Stimulated activated CD8-positive, alpha-beta memory T cell treated with anti-CD3 and anti-CD28 coated beads, Interleukin-7, amount 100 ng/mL, for 24 hours (primary cell): ENCODE measurements around the gene ITPR1.

Experiments used
- DNase-seq: peaks from one replicate; pipeline ENCODE4 v3.0.0-alpha.2; 2020; ENCODE audit warnings: low read depth

Gene ITPR1

DNA sequence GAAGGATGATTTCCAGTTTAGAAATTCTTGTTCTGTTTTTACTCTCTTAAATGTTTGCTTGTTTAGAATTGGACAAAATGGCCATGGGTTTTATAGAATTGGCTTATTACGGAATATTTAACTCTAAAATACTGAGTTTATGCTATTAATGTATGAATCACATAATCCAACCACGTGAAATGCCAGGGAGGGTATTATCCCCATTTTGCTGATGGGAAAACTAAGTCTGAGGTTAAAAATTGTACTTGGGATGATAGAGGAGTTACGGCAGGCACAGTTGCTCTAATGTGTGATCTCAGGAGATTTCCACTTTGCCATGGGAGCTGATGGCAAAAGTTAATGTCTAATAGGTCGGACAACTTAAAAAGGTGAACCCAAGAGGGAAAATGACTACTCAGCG, 194.4 kb downstream of the ITPR1 start:
- DNase-seq: no peak

DNA sequence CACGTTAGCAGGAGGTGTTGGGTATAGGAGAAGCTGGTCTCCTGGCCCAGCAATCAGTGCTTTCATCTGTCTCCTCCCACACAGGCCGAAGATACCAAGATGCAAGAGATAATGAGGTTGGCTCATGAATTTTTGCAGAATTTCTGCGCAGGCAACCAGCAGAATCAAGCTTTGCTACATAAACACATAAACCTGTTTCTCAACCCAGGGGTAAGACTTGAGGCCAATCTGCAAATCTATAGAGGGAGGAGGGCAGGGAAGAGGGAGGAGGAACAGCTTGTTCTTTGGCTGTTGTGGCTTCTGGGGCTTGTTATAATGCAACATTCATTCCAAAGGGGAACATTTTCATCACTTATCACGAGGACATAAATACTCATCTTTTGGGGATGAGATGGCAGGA, 195.3 kb downstream of the ITPR1 start:
- DNase-seq: no peak

DNA sequence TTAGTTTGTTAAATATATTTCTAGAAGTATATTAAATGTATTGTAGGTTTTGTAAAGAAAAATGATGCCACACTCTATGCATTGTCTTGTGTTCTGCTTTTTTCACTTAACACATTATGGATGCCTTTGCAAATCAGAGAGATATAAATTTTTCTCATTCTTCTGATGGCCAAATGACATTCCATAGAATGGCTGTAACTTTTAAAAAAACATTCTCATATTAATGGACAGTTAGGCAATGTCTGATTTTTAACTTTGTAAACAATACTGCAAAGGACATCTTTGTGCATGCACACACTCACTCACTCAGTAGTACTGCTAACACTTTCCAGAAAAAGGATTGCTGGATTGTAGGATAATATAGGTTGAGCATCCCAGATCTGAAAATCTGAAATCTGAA, 195.9 kb downstream of the ITPR1 start:
- DNase-seq: no peak

DNA sequence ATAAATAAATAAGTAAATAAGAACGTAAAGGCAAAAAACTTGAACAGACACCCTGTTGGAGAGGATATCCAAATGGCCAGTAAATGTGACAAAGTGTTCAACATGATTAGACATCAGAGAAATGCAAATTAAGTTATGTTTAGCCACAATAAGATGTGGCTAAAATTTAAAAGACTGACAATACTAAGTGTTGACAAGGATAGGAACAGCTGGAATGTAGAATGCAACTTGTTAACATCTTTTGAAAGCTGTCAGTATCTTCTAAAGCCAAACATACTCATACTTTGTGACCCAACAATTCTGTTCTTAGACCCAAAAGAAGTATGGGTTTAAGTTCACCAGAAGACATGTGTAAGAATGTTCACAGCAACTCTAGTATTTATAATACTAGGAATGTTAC, 197.1 kb downstream of the ITPR1 start:
- no peak for DNase-seq

DNA sequence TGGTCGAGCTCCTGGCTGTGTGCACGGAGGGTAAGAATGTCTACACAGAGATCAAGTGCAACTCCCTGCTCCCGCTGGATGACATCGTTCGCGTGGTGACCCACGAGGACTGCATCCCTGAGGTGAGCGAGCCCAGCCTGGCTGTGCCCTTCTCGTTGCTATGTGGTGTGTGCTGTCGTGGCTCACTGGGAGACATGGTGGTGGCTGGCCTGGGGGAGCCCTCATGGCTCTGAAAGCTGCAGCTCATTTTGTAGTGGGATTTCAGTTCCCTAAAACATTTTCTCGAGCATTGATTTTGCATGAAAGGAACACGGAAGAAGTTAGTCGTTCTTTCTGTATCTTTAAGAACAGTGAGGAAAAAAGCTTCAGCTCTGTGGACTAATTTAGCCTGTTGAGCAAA, 200.5 kb downstream of the ITPR1 start:
- DNase-seq: no peak

DNA sequence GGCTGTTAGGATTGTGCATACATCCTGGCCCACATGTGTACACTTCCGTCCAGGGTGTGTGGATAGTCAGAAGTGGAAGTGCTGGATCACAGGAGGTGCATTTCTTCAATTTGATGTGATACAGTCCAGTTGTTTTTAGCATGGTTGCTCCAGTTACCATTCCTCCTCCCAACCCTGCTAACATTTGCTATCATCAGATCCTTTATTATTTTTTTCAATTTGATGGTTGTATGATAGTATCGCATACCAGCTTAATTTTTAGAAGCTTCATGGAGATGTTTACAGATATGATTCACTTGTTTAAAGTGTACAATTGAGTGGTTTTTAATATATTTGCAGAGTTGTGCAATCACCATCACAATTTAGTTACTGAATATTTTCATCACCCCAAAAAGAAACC, 202.7 kb downstream of the ITPR1 start:
- no peak for DNase-seq

DNA sequence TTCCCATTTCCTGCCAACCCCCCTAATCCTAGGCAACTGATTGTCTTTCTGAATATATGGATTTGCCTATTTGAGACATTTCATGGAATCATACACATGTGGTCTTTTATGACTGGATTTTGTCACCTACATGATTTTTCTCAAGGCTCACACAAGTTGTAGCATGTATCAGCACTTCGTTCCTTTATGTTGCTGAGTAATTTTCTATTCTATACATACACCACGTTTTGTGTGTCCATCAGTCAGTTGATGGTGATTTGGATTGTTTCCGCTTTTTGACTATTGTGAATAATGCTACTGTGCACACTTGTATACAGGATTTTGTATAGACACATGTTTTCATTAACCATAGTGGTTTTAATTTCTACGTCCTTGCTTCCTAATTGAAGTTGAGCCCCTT, 203.1 kb downstream of the ITPR1 start:
- DNase-seq: no peak

DNA sequence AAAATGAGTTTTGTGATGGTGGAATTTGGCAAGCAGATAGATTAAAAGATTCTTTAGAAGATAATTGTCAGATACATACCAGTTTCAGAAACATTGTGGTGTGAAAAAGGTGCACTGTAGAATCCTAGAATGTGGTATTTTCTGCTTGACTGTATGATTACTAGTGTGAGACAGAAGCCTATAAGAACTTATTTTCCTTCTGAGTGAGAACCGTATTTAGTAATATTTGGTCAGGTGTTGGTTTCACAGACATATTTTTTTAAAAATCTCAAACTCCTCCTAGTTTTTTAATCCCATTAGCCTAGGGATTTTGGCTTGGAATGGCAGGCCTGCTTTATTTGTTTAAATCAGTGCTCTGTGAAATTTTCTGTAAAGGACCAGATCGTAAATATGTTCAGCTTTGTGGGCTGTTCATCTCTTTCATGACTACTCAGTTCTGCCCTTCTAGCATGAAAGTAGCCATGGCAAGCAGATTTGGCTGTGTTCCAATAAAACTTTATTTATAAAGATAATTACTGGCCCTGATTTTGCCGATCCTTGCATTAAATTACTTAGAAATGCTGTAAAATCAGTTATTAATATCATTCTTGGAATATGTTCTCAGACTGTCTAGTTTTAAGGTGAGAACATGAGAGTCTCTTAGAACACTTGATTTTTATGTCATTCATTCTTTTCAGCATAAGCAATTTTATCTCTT, 205.1 kb downstream of the ITPR1 start:
- no peak for DNase-seq

DNA sequence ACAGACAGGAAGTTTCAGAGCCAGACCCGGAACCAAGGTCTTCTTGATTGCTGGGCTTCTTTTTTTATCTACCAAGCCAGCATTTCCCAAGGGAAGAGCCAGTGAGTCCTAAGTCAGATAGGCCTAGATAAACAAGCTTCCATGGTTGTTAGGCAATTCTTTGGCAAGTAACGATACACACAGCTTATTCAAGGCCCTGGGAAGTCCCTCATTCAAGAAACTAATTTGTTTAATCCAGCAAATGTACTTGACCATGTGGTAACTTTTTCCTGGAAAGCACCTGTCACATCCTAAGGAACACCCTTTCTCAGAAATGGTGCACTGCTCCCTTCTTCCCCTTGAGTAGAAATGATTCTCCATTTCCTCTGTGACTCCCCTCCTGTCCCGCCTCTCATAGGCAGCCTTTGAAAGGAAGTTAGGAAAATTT, 209.9 kb downstream of the ITPR1 start:
- no peak for DNase-seq

DNA sequence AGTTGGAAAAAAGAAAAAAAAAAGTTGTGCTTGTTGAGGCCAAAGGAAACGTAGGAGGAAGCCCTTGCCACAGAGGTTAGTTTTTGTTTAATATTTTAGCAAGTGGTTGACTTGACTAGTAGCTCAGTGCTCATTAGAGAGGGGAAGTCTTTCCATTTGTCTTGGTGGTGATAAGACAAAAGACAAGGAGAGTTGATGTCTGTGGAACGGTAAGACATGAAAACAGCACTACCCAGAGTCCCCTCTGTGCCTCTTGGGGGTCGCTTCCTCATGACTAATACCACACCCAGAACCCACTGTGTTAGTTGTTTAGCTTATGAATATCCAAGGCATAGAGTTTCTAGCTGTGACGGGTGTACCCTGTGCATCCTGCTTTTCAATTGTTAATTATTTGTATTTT, 211.4 kb downstream of the ITPR1 start:
- no peak for DNase-seq

DNA sequence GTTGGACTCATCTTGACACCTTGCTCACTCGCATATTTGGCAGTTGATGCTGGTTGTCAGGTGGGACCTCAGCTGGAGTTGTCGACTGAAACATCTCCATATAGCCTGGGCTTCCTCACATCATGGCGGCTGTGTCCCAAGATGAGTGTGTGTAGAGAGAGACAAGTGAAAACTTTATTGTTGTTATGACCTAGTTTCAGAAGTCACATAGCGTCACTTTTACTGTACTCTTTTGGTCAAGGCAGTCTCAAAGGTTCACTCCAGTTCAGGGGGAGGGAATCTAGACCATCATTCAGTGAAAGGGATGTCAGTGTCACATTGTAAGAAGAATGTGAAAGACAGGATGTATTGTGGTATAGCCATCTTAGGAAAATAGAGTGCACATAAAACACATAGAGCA, 214.2 kb downstream of the ITPR1 start:
- no peak for DNase-seq

DNA sequence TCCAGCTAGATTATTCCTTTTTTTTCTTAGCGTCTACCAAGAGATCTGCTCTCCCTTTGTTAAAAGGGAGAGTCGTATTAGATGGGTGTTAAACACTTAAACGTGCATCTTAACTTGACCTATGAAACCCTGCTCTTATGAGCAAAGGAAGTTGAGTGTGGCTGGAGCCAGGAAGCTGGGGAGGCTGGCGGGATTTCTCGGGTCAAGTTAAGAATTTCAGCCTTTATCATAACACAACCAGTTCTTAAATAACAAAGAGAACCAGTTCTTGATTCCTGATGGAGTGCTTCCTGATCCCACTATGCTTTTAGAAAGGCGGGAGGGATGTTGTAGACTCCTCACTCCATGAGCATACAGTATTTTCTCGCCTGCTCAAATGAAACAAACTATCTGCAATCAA, 215.1 kb downstream of the ITPR1 start:
- DNase-seq: no peak

DNA sequence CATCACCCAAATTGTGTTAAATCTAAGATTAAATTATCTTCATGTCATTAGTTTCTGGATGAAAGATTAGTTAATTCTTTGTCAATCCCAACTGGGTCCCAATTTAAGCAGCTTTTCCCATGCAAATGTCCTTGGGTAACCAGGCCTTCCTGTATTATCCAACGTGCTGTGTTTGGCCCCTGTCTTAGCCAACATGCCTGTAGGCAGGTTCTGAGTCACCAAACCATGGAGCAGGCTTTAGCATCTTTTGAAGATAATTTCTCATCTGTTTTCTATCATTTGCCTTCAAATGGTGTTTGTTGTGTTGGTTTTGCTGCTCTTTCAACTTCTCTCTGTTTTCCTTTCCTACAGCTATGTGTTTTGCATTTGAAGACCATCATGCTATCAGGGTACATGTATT, 216.2 kb downstream of the ITPR1 start:
- DNase-seq: no peak

DNA sequence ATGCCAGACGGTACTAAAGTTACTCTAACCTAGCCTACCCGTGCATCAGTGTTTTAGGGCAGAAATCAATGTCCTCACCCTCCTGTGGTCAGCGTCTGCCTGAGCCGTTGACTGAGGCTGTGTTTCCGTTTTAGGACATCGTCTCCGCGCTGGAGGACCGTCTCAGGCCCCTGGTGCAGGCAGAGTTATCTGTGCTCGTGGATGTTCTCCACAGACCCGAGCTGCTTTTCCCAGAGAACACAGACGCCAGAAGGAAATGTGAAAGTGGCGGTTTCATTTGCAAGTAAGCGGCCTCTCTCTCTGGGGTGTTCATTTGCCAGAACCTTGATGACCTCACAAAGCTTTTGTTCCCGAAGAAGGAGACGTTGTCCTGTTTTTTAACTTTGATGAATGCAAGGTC, 217.0 kb downstream of the ITPR1 start:
- no peak for DNase-seq

DNA sequence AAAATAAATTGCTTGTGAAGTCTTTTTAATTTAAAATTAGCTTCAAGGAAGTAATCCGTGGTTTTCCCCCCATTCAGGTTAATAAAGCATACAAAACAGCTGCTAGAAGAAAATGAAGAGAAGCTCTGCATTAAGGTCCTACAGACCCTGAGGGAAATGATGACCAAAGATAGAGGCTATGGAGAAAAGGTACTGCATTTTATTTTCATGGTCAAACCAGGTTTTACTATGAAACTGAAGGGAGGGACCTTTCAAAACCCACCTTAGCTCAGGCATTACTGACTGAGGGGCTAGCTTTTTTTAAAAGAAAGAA, 218.5 kb downstream of the ITPR1 start:
- no peak for DNase-seq

DNA sequence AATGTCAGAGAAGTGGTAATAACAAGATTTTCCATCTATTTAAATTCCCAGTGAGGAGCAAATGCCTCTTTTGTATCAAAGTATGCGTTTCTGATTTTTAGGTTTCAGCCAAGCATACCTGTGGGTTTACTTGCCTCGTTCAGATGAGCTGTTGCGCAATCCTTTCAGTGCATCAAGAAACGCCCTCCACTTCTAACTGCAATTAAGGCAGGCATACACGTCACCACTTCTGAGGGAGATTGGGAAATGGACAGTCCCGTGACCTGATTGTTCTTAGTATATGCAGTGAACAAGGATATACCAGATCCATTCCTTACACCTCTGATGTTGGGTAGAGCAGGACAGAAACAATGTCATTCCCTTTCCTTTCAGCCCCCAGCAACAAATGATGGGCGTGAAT, 219.0 kb downstream of the ITPR1 start:
- DNase-seq: no peak

DNA sequence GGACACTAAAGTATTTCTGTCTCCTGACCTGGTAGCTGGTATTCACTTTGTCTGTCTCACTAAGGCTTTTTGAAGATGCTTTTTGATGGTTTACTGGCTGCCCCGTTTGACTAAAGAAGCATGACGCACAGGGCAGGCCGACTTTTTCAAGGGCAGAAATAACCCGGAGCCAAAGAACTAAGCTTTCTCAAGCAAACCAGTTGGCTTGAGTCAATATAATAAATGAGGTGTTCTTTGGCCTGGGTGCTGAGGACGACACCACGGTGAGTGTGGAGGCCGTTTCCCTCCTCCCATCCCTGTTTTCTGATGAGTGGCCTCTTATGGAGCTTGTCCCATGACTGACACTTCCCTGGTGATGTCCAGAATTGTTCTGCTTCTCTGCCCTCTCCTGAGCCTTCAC, 220.9 kb downstream of the ITPR1 start:
- DNase-seq: no peak

DNA sequence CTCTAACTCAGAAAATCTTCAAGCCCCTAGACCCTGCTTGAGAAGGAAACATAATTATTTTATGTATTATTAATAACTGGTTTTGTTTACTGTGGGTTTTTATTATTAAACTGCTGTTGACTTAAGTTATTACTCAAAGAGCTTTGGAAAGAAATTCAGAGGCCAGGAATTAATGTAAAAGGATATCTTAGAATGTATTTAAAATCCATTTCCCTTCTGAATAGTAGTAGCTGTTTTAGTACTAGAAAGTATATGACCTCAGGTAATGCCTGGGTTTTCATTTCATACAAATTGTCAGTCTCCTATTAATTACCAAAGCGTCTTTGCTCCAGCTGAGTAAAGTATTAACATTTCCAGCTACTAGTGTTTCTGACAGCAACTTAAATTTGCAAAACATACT, 223.1 kb downstream of the ITPR1 start:
- DNase-seq: no peak

DNA sequence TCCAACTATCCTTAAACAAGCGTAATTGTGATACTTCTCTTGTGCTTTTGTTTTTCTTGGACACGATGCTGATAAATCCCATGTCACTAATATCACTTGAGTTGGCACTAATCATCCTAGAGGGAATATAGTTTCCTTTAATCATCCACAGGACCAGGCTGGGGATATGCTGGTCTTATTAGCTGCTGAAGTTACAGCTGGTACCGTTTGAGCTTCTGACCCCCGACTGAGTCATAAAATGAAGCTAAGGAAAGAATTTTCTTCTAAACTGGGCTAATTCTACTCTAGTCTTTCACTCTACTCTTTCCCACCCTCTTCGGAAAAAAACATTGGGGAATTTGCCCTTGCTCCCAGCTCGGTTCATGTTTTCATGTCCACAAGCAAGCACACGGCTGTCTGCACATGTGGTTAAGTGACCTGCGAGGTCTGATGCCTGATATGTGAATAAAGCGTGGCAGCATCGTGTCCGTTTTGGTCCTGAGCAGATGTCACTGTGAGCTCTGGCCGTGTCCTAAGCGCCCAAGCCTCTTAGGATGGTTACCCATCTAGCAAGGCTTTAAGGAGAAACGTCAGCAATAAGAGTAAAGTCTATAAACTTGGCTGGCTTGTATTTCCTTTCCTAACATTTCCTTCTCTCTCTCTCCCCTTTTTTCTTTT, 223.7 kb downstream of the ITPR1 start:
- no peak for DNase-seq

DNA sequence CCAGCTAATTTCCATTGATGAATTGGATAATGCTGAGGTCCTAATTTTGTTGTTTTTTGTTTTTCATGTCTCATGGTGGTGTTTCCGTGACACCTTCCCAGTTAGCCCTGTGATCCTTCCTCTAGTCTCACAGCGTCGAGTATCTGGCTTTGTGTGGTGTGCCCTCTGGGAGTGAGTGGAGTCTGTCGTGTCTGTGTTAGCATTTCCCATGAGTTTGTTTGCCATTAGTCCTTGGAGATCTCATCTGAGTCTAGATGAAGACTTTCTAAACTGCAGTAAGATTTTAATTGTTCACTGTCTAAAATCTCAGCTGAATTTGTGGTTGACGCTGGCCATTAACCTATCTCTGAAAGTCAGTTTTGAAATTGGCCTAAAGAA, 224.2 kb downstream of the ITPR1 start:
- DNase-seq: no peak

DNA sequence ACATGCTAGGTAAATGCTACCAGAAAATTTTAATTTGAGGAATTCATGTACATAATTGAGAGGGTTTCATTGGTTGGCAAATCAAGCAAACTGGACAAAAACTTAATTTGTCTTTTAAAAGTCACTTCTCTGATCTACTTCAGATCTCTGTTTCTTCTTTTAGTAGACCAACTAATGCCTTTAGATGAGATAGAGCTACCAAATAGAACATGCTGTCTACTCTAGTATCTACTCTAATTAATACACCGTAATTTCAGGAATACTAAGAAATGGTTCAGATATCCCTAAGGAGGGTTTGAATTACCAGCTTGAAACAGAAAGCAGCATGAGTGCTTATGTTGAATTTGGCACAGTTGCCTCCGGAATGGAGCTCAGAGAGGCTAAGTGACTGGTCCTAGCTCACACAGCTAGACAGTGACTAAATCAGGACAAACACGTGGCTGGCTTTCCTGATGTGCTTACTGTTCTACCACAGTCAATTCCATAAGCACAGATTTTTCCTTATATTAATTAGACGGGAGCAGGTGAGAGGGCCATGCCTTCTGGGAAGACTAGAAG, 225.1 kb downstream of the ITPR1 start:
- no peak for DNase-seq

DNA sequence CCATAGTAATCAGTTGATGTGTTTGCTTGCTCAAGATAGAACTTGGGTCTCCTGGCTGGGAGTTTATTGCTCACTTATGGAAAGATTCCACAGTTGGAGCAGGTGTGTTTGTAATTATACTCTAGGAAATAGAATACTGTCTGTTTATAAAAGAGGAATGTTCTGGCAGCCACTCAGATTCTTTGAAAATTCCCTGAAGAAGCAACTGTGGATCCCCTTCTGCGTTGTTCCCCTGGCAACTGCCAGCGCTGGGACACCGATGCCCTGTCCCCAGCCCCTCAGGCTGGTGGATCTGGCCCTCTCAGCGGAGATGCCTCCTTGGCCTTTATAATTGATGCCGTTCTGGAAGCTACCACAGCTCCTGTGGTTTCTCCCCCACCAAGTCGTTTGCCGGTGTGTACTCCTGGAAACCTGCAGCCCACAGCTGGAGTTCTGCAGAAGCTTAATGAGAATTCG, 225.9 kb downstream of the ITPR1 start:
- DNase-seq: no peak

DNA sequence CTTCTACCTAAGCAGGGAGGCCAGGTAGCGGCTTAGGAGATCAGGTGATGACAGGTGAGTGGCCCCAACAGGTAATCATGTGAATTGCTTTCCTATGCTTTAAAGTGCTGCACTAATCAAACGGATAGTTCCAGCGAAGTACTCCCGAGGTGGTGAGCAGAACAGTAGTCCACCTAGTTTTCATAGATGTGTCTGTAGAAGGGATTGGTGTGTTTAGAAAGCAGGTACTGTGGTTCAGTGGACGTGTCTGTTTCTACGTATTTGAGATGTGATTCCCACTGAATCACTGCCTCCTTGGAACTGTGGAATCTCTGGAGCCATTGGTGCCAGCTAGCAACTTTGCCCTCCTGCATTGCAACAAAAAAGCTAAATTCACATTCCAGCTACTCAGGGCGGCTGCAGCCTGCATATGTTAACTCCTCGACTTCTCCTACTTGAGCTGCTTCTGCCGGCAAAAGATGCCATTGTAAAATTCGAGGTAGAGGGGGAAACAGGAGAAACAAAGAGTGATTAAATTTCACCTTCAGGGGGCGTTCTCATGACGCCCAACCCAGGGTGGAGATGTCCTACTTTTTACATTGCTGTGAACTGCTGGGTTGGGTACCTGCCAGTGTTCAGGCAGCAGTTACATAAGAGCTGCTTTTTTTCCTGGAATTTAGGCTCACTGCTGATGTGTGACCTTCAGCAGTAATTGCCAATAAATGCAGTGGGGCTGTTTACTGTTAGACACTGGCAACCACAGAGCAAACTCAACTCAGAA, 227.3 kb downstream of the ITPR1 start:
- no peak for DNase-seq
